Stimulated activated CD8-positive, alpha-beta memory T cell treated with anti-CD3 and anti-CD28 coated beads, Interleukin-4, amount 100 ng/mL, for 4 hours (primary cell): ENCODE data around the gene BCAP31.
A peak's percentile ranks its signal among the peaks of the same experiment; 100 is the strongest.

Experiments used
- DNase-seq, 2 donors: peaks; one replicate each; pipeline ENCODE4 v3.0.0-alpha.2; 2020; ENCODE audit warnings: low read depth in 2 of 2, low spot score in 1 of 2

The BCAP31 gene

GRCh38 chrX:153724252-153725038 lies at the start of gene BCAP31, which contains the start of gene ABCD1:
BCAP31 (minus strand) TSS chrX:153724387; CDS start chrX:153723244, 1,143 bp downstream.
ABCD1 (plus strand) TSS chrX:153724856; CDS start chrX:153725267, 411 bp downstream.
- peak; percentile 69 to 77 for DNase-seq

GRCh38 chrX:153773218-153773611 lies 49.0 kb upstream of the BCAP31 start:
- DNase-seq = no peak

- DNase-seq = no peak
Measured at GRCh38 chrX:153772316-153773217, 48.4 kb upstream of the BCAP31 start.

- no peak for DNase-seq
Measured at GRCh38 chrX:153771415-153772315, 47.5 kb upstream of the BCAP31 start.

- no peak for DNase-seq
Measured at GRCh38 chrX:153770601-153771414, 46.6 kb upstream of the BCAP31 start.

- DNase-seq = no peak
Measured at GRCh38 chrX:153769865-153770600, 45.8 kb upstream of the BCAP31 start.

- no peak for DNase-seq
Measured at GRCh38 chrX:153769158-153769864, 45.1 kb upstream of the BCAP31 start.

- no peak for DNase-seq
Measured at GRCh38 chrX:153768311-153769157, 44.3 kb upstream of the BCAP31 start.

- DNase-seq = no peak
Measured at GRCh38 chrX:153767674-153768055, 43.5 kb upstream of the BCAP31 start.

- DNase-seq = no peak
Measured at GRCh38 chrX:153766871-153767673, 42.9 kb upstream of the BCAP31 start.

- peak; percentile 2 to 32 for DNase-seq
Measured at GRCh38 chrX:153766098-153766817, 42.1 kb upstream of the BCAP31 start.

- no peak for DNase-seq
Measured at GRCh38 chrX:153765138-153766079, 41.2 kb upstream of the BCAP31 start.

GRCh38 chrX:153764786-153765137 lies 40.6 kb upstream of the BCAP31 start:
- no peak for DNase-seq

GRCh38 chrX:153763989-153764755 lies 40.0 kb upstream of the BCAP31 start, which contains the start of gene PLXNB3:
PLXNB3 (plus strand) TSS chrX:153764249; CDS start chrX:153765536, 1,287 bp downstream.
- peak; percentile 43 to 52 for DNase-seq
